Cardiac muscle cell (in vitro differentiated cells and primary cell): ENCODE results near the gene RAB14. TPM values are rescaled to one million over a fixed set of nuclear protein-coding genes. Genes with fewer than 3 reads are reported as not detected.

Experiments
- DNase-seq, 2 donors: peaks; one replicate each; pipeline versions ENCODE4 v3.0.0 to v3.0.0-alpha.2; 2010 to 2017; ENCODE audit warnings: low read depth in 1 of 2, low spot score in 1 of 2
- H3K27ac ChIP-seq: fragments of 200-600 bp; sonication (generic); 2 replicates; pipeline ENCODE4 v1.5.1; 2016
- H3K27me3 ChIP-seq: fragments of 200-600 bp; sonication (generic); 2 replicates; pipeline ENCODE4 v1.6.0; 2016; ENCODE audit warnings: control low read depth
- H3K36me3 ChIP-seq: fragments of 200-600 bp; sonication (generic); 2 replicates; pipeline ENCODE4 v1.5.1; 2016; ENCODE audit warnings: control low read depth
- H3K4me1 ChIP-seq: fragments of 200-600 bp; sonication (generic); 2 replicates; pipeline ENCODE4 v1.8.1; 2017; ENCODE audit warnings: low read depth, mild to moderate bottlenecking, mixed run types
- H3K4me3 ChIP-seq: fragments of 200-600 bp; sonication (generic); 2 replicates; pipeline ENCODE4 v1.5.1; 2016; ENCODE audit warnings: mild to moderate bottlenecking
- H3K9me3 ChIP-seq: fragments of 200-600 bp; sonication (generic); 2 replicates; pipeline ENCODE4 v1.5.1; 2017; ENCODE audit warnings: low read depth, mild to moderate bottlenecking, control low read depth
- CTCF ChIP-seq: IDR thresholded peaks from 2 replicates; pipeline ENCODE4 v1.5.1; 2012; ENCODE audit warnings: low read depth, mild to moderate bottlenecking, low read length
- polyA plus RNA-seq: library from polyadenylated mRNA; unstranded; fragments of >200 nt; fragmentation: Nextera tagmentation; extraction: Ambion mirVana; gene quantifications from 2 replicates; pipeline ENCODE4 v1.2.1, GENCODE V29; 2016
- total RNA-seq: library from RNA; depleted of rRNA; stranded (reverse); fragments of >200 nt; gene quantifications from 2 replicates; pipeline ENCODE4 v1.2.3, GENCODE V29; 2016

Gene RAB14
- total and polyA plus RNA-seq, 2 experiments from 2014 or later, result 17.4 to 54.2 TPM

- DNase-seq, result no peak
- Histone ChIP-seq H3K9me3 (no peaks in the 10 kb centered on the region), H3K36me3 (no peaks in the 10 kb centered on the region), H3K4me1 (no peaks in the 10 kb centered on the region), H3K27me3 (no peaks in the 10 kb centered on the region), H3K4me3 (no peak overlapping the region), H3K27ac (no peak overlapping the region)
- no peak for TF ChIP-seq CTCF
Measured at GRCh38 chr9:121240472-121241135, 38.9 kb upstream of the RAB14 start.

GRCh38 chr9:121239851-121240250 lies 38.2 kb upstream of the RAB14 start:
- Histone ChIP-seq H3K27me3 (no peaks in the 10 kb centered on the region), H3K36me3 (no peaks in the 10 kb centered on the region), H3K9me3 (no peaks in the 10 kb centered on the region), H3K4me1 (no peaks in the 10 kb centered on the region), H3K4me3 (no peak overlapping the region), H3K27ac (no peak overlapping the region)
- no peak for TF ChIP-seq CTCF
- DNase-seq, result no peak

- Histone ChIP-seq H3K36me3 (no peaks in the 10 kb centered on the region), H3K9me3 (no peaks in the 10 kb centered on the region), H3K4me3 (no peak overlapping the region), H3K27me3 (no peaks in the 10 kb centered on the region), H3K4me1 (no peaks in the 10 kb centered on the region), H3K27ac (no peak overlapping the region)
- no peak for DNase-seq
- TF ChIP-seq CTCF, result no peak
Measured at GRCh38 chr9:121239071-121239470, 37.4 kb upstream of the RAB14 start.

GRCh38 chr9:121237916-121238315 lies 36.2 kb upstream of the RAB14 start:
- H3K4me1 ChIP-seq, result no peaks in the 10 kb centered on the region
- no peak for DNase-seq
- no peaks in the 10 kb centered on the region for H3K36me3 ChIP-seq
- no peaks in the 10 kb centered on the region for H3K27me3 ChIP-seq
- TF ChIP-seq CTCF, result no peak
- H3K27ac ChIP-seq, result no peak overlapping the region
- H3K9me3 ChIP-seq, result no peaks in the 10 kb centered on the region
- no peak overlapping the region for H3K4me3 ChIP-seq

- no peak overlapping the region for H3K4me3 ChIP-seq
- H3K36me3 ChIP-seq, result no peaks in the 10 kb centered on the region
- H3K27ac ChIP-seq, result no peak overlapping the region
- no peaks in the 10 kb centered on the region for H3K27me3 ChIP-seq
- no peaks in the 10 kb centered on the region for H3K9me3 ChIP-seq
- TF ChIP-seq CTCF, result no peak
- no peak for DNase-seq
- H3K4me1 ChIP-seq, result no peaks in the 10 kb centered on the region
Measured at GRCh38 chr9:121235512-121235911, 33.8 kb upstream of the RAB14 start.
